GM18907 (cell line): ENCODE measurements around the gene PRKAR1B.
"Not testable (repeated sequence)": the region's sequence is repeated elsewhere in the genome, so short reads cannot be mapped to it uniquely, and the experiment has no call there.

Experiments used
- ATAC-seq: cut with Tn5 transposase; IDR thresholded peaks from one replicate; pipeline ENCODE4 v1.9.1; 2021; ENCODE audit warnings: mild to moderate bottlenecking, moderate library complexity; ENCODE audit not compliant: unreplicated experiment

PRKAR1B gene

DNA sequence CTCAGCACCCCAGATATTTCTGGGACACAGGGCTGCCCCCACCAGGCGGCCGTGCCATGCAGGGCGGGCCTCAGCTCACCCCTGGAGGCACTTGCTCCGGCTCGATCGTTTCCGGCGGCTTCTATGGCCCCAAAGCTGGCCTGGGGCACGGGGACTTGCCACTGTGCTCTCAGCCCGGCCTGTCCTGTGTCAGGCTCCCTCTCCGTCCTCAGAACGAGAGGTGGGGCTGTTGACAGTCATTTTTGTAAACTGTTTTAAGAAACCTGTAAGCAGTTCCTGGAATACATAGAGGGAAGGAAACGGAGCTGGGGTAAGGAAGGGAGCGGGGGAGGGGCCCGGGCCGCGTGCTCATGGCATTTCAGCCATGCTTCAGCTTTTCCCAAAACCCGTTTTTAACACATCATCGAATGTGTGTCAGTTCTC, 30.7 kb upstream of the PRKAR1B start:
- no peak for ATAC-seq

DNA sequence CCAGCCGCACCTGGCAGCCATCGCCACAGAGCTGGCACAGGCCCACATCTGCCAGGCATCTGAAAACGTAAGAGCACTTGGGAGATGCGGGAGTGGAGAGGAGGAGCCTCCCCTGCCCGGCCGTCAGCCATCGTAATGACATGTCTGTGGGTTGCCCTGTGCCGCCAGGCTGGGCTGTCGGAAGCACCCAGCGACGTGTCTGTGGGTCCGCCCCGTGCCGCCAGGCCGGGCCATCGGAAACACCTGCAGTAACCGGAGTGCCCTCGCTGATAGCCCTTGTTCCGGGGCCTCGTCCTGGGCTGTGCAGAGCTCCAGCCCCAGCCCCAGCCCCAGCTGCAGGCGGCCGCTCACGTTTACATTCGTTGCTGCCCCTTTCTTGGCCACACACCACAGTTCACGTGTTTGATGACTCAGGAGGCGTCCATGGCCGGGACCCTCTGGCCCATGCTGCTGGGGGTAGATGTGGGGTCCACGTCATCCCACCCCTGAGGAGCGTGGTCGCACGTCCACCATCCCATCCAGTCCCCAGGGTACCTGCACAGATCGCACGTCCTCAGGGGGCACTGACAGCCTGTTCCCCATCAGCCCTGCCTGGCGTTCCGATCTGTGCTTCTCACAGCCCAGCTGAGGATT, 30.0 kb upstream of the PRKAR1B start:
- no peak for ATAC-seq

DNA sequence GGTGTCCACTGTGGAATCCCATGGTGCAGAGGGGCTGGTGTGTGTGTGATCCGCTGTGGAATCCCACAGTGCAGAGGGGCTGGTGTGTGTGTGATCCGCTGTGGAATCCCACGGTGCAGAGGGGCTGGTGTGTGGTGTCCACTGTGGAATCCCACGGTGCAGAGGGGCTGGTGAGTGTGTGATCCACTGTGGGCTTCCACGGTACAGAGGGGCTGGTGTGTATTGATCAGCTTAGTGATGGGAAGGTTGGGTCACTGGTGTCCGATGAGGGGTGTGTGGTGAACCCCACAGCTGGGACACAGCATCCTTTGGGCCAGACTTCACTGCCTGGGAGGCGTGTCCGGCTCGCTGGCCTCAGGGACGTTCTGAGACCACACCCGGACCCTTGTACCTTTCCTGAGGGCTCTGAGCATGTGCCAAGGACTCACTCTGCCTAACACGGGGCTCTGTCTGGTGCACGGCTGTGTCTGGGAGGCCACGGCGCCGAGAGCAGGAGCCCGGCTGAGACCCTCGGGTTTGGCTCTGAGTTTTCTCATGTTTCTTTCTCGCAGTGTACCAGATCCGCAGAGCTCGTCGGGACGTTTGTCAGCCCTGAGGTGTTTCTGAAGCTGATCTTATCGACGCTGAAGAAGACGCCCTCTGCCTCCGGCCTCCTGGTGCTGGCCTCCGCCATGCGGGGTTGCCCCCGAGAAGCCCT, 29.3 kb upstream of the PRKAR1B start:
- no peak for ATAC-seq

DNA sequence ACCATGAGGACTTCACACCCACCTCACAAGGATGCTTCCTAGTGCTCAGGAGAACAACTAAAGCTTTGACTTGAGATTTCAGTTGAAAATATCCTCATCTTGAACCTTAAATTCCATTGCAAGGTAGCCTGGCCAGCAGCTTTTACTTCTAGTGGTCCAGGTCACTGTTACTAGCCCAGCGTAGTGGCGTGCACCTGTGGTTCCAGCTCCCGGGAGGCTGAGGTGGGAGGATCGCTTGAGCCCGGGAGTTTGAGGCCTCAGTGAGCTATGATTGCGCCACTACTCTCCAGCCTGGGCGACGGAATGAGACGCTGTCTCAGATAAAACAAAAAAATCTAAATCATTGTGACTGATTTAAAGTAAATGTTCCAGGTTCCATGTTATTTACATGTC, 28.3 kb upstream of the PRKAR1B start:
- ATAC-seq = no peak

DNA sequence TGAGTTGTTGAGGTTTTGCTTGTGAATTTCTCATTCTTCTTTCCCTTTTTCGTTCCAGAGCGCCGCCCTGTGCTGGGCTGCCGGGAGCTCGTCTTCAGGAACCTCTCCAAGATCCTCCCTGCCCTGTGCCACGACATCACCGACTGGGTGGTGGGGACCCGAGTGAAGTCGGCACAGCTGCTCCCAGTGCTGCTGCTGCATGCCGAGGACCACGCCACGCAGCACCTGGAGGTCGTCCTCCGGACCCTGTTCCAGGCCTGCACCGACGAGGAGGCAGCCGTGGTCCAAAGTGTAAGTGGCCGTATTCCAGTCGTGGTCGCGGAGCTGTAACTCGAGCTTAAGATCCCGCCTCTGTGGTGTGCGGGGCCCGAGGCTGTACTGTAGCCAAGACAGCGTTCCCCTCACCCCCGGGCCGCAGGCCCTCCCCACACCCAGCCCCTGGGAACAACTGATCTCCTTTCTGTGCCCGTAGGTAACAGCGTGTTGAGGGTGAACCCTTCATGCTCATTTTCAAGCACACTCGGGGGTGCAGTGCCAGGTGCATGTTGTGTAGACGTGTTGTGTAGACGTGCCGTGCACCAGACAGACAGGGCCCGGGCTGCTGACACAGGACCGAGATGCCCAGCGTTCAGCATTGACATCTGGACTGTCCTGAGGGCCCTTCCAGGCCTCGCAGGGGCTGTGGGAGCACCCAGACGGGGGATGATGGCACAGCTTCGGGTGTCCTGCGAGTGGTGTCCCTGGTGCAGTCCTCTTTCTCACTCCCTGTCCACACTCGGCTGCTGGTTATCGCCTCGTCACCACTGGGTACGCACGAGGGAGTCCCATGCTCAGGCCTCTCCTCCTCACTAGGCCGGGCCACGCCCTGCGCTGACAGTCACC, 27.7 kb upstream of the PRKAR1B start:
- no peak for ATAC-seq

DNA sequence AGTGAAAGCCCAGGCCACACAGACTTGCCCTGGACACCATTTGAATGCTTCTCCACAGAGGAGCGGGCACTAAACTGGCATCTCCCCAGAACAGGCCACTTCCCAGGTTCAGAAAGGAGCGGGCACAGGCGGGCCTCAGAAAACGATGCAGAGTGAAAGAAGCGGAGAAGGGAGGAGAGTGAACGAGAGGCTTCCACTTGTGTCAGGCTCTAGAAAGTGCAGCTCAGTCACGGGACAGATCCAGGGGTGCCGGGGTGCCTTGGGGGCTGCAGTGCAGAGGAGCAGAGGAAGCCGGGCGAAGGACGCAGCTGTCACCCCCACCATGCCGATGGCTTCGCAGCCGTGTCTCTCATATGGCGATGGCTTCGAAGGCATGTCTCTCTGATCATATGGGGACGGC, 26.1 kb upstream of the PRKAR1B start:
- no peak for ATAC-seq

DNA sequence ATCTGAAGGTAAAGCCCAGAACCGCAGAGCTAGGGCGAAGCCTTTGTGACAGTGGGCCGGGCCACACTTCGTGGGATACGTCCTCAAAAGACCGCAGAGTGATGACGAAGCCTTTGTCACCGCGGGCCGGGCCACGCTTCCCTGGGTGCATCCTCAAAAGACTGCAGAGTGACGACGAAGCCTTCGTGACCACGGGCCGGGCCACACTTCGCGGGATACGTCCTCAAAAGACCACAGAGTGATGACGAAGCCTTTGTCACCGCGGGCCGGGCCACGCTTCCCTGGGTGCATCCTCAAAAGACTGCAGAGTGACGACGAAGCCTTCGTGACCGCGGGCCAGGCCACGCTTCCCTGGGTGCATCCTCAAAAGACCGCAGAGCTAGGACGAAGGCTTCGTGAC, 25.2 kb upstream of the PRKAR1B start:
- ATAC-seq = not testable (repeated sequence)

DNA sequence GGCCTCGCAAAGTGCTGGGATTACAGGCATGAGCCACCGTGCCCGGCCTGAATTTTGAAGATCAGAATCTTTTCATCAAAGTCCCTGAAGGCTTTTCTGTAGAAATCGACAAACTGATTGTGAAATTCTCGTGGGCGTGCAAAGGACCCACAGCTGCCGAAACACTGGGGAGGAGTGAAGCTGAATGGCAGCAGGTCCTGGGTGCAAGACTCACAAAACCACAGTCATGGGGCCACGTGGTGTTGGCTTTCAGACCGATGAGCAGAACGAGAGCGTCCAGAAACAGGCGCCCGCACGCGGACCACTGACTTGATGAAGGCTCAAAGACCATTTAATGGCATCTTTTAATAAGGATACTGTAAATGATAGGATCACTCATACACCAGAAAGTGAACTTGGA, 24.7 kb upstream of the PRKAR1B start:
- no peak for ATAC-seq

DNA sequence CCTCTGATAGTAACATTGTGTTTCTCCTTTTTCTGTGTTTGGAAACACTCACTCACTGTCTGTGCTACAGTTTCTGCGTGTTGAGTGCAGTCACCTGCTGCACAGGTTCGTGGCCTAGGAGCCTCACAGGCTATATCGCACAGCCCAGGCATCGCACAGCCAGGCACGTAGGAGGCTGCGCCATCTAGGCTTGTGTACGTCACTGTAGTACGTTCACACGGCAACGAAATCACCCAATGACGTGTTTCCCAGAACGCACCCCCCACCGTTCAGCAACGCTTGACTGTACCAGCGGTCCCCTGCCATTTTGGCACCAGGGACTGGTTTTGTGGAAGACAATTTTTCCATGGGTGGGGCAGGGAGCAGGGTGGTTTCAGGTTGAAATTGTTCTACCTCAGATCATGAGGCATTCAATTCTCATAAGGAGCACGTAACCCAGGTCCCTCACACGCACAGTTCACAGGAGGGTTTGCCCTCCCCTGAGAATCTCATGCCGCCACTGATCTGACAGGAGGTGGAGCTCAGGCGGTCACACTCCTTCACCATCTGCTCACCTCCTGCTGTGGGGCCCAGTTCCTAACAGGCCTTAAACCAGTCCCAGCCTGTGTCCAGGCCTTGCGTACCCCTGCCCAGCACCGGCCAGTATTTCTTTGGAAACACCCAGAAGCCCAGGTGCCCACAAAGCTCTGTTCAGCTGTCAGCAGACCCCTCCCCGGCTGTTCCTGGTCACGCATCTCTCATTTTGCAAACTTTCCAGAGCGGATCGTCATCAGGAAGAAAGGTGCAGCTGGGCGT, 23.2 kb upstream of the PRKAR1B start:
- no peak for ATAC-seq

DNA sequence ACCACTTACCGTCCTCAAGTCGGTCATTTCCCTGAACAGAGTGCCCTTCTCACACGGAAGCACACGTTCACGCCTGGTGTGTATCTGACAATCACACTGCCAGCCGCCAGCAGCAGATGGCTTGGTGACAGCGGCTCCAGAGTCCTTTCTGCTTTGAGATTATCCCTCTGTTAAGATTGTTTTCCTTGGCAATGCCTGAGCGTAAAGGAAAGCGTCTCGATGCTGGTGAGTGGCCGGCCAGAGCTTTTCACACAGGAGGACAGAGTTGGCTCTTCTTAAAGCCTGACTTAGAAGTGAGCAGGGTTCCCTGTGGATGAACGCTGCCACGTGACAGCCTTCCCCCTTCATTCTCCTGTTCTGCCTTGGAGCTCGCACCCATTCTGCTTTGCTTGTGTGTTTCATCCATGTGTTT, 22.1 kb upstream of the PRKAR1B start:
- no peak for ATAC-seq

DNA sequence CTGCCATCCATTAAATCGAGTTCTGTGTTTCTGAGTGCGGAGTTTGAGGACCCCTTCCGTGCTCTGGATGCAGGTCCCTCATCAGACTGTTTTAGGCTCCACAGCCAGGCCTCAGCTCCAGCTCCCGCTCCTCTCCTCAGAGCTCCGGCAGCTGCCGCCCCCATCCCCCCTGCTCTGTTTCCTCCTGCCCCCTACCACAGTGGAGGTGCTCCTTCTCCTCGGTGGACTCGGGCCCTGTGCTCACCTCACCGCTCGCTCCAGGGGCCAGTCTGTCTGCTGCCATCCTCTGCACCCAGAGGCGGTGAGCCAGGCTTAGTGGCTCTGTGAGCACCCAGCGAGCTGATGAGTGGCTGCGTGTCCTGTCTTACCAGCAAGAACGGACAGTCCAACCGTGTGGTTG, 21.4 kb upstream of the PRKAR1B start:
- no peak for ATAC-seq

DNA sequence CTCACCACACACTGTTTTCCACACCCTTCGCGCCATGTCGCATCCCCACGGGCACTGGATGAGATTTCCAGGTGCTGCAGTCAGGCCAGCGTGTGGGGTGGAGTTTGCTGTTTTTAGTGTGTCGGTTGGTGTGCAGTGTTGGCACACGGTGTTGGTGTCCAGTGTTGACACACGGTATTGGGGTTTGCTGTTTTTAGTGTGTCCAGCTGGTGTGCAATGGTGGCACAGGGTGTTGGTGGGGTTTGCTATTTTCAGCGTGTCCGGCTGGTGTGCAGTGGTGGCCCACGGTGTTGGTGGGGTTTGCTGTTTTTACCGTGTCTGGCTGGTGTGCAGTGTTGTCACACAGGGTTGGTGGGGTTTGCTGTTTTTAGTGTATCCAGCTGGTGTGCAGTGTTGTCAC, 20.1 kb upstream of the PRKAR1B start:
- ATAC-seq = no peak

DNA sequence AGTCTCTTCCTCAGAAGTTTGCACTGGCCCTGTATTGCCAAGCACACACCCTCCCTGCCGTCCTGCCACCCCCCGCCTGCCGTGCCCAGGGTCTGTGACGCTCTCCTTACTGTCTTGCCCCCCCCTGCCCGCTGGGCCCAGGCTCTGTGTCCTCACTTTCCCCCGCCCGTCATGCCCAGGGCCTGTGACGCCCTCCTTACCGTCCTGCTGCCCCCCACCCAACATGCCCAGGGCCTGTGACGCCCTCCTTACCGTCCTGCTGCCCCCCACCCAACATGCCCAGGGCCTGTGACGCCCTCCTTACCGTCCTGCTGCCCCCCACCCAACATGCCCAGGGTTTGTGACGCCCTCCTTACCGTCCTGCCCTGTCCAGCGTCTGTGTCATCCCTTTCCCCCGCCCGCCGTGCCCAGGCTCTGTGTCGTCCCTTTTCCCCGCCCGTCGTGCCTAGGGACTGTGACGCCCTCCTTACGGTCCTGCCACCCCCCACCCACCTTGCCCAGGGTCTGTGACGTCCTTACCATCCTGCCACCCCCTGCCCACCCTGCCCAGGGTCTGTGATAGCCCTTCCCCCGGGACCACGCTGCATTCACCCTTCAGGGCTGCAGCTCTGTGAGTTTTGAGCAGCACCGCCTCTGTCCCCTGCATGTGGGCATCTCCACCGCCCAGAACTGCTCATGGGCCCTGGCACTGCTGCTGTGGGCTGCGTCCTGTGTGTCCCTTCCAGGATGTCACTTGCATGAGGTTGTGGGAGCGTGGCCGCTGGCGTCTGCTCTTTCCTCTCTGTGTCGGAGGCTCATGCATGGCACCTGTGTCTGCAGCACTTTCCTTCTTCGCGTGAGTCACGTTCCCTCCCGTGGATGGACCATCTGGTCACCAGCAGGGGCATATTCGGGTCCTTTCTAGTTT, 19.3 kb upstream of the PRKAR1B start:
- ATAC-seq = no peak

DNA sequence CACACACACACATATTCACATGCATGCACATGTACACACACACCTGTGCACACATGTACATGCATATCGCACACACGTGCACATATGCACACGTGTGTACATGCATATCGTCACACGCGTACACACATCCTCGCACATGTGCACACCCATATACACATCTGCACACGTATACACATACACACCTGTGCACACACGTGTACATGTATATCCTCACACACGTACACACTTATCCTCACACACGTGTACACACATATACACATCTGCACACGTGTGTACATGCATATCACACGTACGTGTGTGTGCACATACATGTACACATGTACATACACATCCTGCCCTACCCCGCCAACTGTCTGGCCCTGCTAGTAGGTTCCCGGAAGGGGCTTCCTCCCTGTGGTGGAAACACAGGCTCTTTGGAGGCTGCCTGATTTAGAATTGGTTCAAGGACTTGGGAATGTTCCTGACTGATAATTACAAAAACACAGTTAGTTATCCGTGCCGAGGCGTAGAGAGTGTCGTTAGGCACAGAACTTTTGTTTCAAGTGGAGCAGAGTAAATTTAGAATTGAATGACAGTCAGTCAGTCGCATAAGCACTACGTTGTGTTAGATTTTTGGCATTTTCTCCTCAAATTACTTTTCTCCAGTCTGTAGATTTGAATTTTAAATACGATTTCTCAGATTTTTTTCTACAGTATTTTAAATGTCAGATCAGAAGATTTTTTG, 18.5 kb upstream of the PRKAR1B start:
- ATAC-seq = no peak

DNA sequence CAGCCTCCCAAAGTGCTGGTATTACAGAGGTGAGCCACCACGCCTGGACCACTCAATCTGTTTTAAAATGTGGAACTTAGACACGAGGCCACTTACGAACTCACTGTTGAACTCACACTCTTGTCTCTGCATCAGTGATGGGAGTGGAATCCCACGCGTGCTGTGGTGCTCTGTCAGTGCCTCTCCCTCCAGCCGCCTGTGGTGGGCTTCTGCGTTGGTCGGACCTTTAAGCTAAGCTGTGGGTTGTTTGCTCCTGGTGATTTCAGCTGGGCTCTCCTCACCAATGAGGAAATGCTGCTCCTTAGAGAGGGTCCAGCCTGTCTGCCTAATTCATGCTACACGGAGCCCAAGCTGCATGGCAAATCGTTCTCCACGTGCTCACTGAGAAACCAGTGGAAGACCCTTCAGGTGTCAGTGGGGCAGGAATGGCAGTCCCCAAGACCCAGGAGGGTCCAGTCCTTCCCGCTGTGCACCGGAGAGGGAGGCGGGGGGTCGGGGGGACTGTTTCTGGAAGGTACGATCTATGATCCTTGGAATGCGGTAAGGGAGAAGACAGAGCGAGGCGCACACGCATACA, 17.9 kb upstream of the PRKAR1B start:
- no peak for ATAC-seq

DNA sequence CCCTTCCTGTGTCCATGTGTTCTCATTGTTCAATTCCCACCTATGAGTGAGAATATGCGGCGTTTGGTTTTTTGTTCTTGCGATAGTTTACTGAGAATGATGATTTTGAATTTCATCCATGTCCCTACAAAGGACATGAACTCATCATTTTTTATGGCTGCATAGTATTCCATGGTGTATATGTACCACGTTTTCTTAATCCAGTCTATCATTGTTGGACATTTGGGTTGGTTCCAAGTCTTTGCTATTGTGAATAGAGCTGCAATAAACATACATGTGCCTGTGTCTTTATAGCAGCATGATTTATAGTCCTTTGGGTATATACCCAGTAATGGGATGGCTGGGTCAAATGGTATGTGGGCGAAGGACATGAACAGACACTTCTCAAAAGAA, 17.0 kb upstream of the PRKAR1B start:
- ATAC-seq = not testable (repeated sequence)

DNA sequence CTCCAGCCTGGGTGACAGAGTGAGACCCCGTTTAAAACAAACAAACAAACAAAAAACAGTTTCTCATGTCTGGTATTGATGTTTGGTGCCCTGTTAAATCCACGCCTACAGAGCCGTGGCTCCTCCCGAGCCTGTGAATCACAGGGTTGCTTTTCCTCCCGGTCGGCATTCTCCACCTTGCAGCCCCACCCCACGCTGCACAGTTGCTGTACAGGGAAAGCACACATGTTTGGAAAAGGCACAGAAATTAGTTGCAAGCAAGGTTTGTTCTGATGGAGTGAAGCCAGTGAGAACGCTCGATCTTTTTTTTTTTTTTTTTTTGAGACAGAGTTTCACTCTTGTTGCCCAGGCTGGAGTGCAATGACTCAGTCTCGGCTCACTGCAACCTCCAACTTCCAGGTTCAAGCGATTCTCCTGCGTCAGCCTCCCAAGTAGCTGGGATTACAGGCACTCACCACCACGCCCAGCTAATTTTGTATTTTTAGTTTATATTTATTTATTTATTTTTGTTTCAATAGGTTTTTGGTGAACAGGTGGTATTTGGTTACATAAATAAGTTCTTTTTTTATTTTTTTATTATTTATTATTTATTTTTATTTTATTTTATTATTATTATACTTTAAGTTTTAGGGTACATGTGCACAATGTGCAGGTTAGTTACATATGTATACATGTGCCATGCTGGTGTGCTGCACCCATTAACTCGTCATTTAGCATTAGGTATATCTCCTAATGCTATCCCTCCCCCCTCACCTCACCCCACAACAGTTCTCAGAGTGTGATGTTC, 16.5 kb upstream of the PRKAR1B start:
- not testable (repeated sequence) for ATAC-seq

DNA sequence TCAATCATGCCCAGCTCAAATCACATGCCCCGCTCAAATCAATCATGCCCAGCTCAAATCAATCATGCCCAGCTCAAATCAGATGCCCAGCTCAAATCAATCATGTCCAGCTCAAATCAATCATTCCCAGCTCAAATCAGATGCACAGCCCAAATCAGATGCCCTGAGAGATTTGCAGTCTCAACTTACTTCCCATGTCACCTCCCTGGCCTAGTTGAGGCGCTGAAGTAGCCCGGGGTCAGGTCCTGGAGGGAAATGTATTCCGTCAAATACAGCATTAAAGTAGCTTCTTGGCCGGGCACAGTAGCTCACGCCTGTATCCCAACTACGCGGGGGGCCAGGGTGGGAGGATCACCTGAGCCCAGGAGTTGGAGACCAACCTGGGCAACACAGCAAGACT, 15.7 kb upstream of the PRKAR1B start:
- no peak for ATAC-seq
